Effector memory CD8-positive, alpha-beta T cell (primary cell): Measurements from ENCODE around the gene CCDC8.

Experiments
- ATAC-seq: fragments of 150-1000 bp; cut with Tn5 transposase; replicated peaks from 2 replicates; pipeline ENCODE4 v1.10.0; 2021; ENCODE audit warnings: mild to moderate bottlenecking, moderate library complexity
- DNase-seq, 3 experiments: peaks; one replicate each; pipeline ENCODE4 v3.0.0; 2021
- H3K27ac Mint-ChIP-seq, 2 donors: one replicate each; pipeline ENCODE4 v1.8.0; 2022; ENCODE audit warnings: mild to moderate bottlenecking in 2 of 2, mixed read lengths in 2 of 2, moderate library complexity in 2 of 2
- H3K27me3 Mint-ChIP-seq, 2 donors: one replicate each; pipeline ENCODE4 v1.8.0; 2022; ENCODE audit warnings: mixed read lengths in 2 of 2
- H3K36me3 Mint-ChIP-seq: one replicate; pipeline ENCODE4 v1.8.0; 2022; ENCODE audit warnings: mild to moderate bottlenecking, moderate library complexity, mixed read lengths; ENCODE audit not compliant: insufficient read depth
- H3K4me1 Mint-ChIP-seq, 2 donors: one replicate each; pipeline ENCODE4 v1.8.0; 2022; ENCODE audit warnings: low read depth in 2 of 2, mixed read lengths in 2 of 2
- H3K4me3 Mint-ChIP-seq, 2 donors: one replicate each; pipeline ENCODE4 v1.8.0; 2022; ENCODE audit warnings: mild to moderate bottlenecking in 2 of 2, mixed read lengths in 2 of 2, moderate library complexity in 2 of 2
- H3K9me3 Mint-ChIP-seq, 2 donors: one replicate each; pipeline ENCODE4 v1.8.0; 2022; ENCODE audit warnings: mixed read lengths in 2 of 2
- total RNA-seq, 9 experiments: gene quantifications; one replicate each; lab custom pipeline; 2026; lab: John Stamatoyannopoulos, UW

CCDC8 gene
- total RNA-seq: 0 to 0.10 (median 0) reads per million in 9 experiments

- H3K36me3 Mint-ChIP-seq: no peaks in the 10 kb centered on the region
- DNase-seq (no peak), ATAC-seq (no peak)
- no peaks in the 10 kb centered on the region for H3K9me3 Mint-ChIP-seq
- peaks cover 49 to 92% of the 10 kb centered on the region in 2 donors for H3K27me3 Mint-ChIP-seq
- no peak within 1 kb of the TSS for H3K4me3 Mint-ChIP-seq
- H3K27ac Mint-ChIP-seq: no peak within 1 kb of the TSS
- peaks cover 4 to 11% of the 10 kb centered on the region in 2 donors for H3K4me1 Mint-ChIP-seq
These were observed at the start of gene CCDC8 for GRCh38 chr19:46413262-46414031. TSS of gene CCDC8 (minus strand) at chr19:46413564. CDS start at chr19:46412810, 754 bp downstream.

GRCh38 chr19:46461537-46461936 is 48.2 kb upstream of the CCDC8 start:
- Mint-ChIP-seq H3K4me3 (no peak overlapping the region), H3K27ac (no peak overlapping the region), H3K4me1 (peaks cover 0 to 2% of the 10 kb centered on the region in 2 donors), H3K27me3 (peaks cover 30 to 65% of the 10 kb centered on the region in 2 donors), H3K9me3 (no peaks in the 10 kb centered on the region), H3K36me3 (peaks cover 4% of the 10 kb centered on the region)
- no peak for DNase-seq
- no peak for ATAC-seq

- Mint-ChIP-seq H3K27ac (no peak overlapping the region), H3K27me3 (peaks cover 35 to 65% of the 10 kb centered on the region in 2 donors)
These were observed 47.6 kb upstream of the CCDC8 start for GRCh38 chr19:46460981-46461380.

GRCh38 chr19:46460055-46460454 is 46.7 kb upstream of the CCDC8 start:
- H3K9me3 Mint-ChIP-seq: no peaks in the 10 kb centered on the region
- no peak overlapping the region for H3K27ac Mint-ChIP-seq
- H3K4me1 Mint-ChIP-seq: no peaks in the 10 kb centered on the region
- ATAC-seq (no peak), DNase-seq (no peak)
- no peak overlapping the region for H3K4me3 Mint-ChIP-seq
- peaks cover 32 to 65% of the 10 kb centered on the region in 2 donors for H3K27me3 Mint-ChIP-seq
- H3K36me3 Mint-ChIP-seq: peaks cover 4% of the 10 kb centered on the region

More at GRCh38 chr19:46460981-46461380, 47.6 kb upstream of the CCDC8 start:
- DNase-seq (no peak), ATAC-seq (no peak)
- Mint-ChIP-seq H3K4me3 (no peak overlapping the region), H3K36me3 (peaks cover 4% of the 10 kb centered on the region), H3K9me3 (no peaks in the 10 kb centered on the region), H3K4me1 (no peaks in the 10 kb centered on the region)

GRCh38 chr19:46456930-46457329 is 43.6 kb upstream of the CCDC8 start:
- no peak for DNase-seq
- peaks cover 19 to 48% of the 10 kb centered on the region in 2 donors for H3K27me3 Mint-ChIP-seq
- H3K36me3 Mint-ChIP-seq: peaks cover 6% of the 10 kb centered on the region

GRCh38 chr19:46454244-46454643 is 40.9 kb upstream of the CCDC8 start:
- DNase-seq: no peak
- peaks cover 32 to 63% of the 10 kb centered on the region in 2 donors for H3K27me3 Mint-ChIP-seq
- no peak overlapping the region for H3K4me3 Mint-ChIP-seq
- H3K27ac Mint-ChIP-seq: no peak overlapping the region
- no peaks in the 10 kb centered on the region for H3K4me1 Mint-ChIP-seq
- ATAC-seq: no peak
- H3K36me3 Mint-ChIP-seq: peaks cover 5% of the 10 kb centered on the region
- H3K9me3 Mint-ChIP-seq: no peaks in the 10 kb centered on the region

More at GRCh38 chr19:46456930-46457329, 43.6 kb upstream of the CCDC8 start:
- no peak for ATAC-seq
- H3K4me3 Mint-ChIP-seq: no peak overlapping the region
- H3K4me1 Mint-ChIP-seq: no peaks in the 10 kb centered on the region
- H3K9me3 Mint-ChIP-seq: no peaks in the 10 kb centered on the region
- no peak overlapping the region for H3K27ac Mint-ChIP-seq

- ATAC-seq (no peak), DNase-seq (no peak)
- Mint-ChIP-seq H3K9me3 (no peaks in the 10 kb centered on the region), H3K27me3 (peaks cover 32 to 58% of the 10 kb centered on the region in 2 donors), H3K4me1 (no peaks in the 10 kb centered on the region), H3K36me3 (peaks cover 5% of the 10 kb centered on the region), H3K27ac (no peak overlapping the region), H3K4me3 (no peak overlapping the region)
These were observed 40.3 kb upstream of the CCDC8 start for GRCh38 chr19:46453661-46454060.

- Mint-ChIP-seq H3K9me3 (no peaks in the 10 kb centered on the region), H3K4me3 (no peak overlapping the region), H3K4me1 (no peaks in the 10 kb centered on the region), H3K27me3 (peaks cover 30 to 59% of the 10 kb centered on the region in 2 donors), H3K27ac (no peak overlapping the region), H3K36me3 (peaks cover 5% of the 10 kb centered on the region)
- ATAC-seq (no peak), DNase-seq (no peak)
These were observed 38.8 kb upstream of the CCDC8 start for GRCh38 chr19:46452186-46452585.

- no peaks in the 10 kb centered on the region for H3K9me3 Mint-ChIP-seq
- H3K4me1 Mint-ChIP-seq: no peaks in the 10 kb centered on the region
- H3K4me3 Mint-ChIP-seq: no peak overlapping the region
- peaks cover 5% of the 10 kb centered on the region for H3K36me3 Mint-ChIP-seq
- no peak overlapping the region for H3K27ac Mint-ChIP-seq
- ATAC-seq (no peak), DNase-seq (no peak)
- peaks cover 30 to 57% of the 10 kb centered on the region in 2 donors for H3K27me3 Mint-ChIP-seq
These were observed 38.0 kb upstream of the CCDC8 start for GRCh38 chr19:46451352-46451751.

- ATAC-seq: no peak
- Mint-ChIP-seq H3K4me3 (no peak overlapping the region), H3K9me3 (no peaks in the 10 kb centered on the region), H3K4me1 (no peaks in the 10 kb centered on the region), H3K27me3 (peaks cover 30 to 57% of the 10 kb centered on the region in 2 donors), H3K27ac (no peak overlapping the region), H3K36me3 (peaks cover 5% of the 10 kb centered on the region)
- no peak for DNase-seq
These were observed 37.4 kb upstream of the CCDC8 start for GRCh38 chr19:46450737-46451136.

GRCh38 chr19:46449228-46449627 is 35.9 kb upstream of the CCDC8 start:
- ATAC-seq: no peak
- H3K27me3 Mint-ChIP-seq: peaks cover 30 to 51% of the 10 kb centered on the region in 2 donors
- H3K9me3 Mint-ChIP-seq: no peaks in the 10 kb centered on the region
- DNase-seq: no peak
- H3K36me3 Mint-ChIP-seq: peaks cover 9% of the 10 kb centered on the region
- H3K4me1 Mint-ChIP-seq: no peaks in the 10 kb centered on the region
- H3K27ac Mint-ChIP-seq: no peak overlapping the region
- no peak overlapping the region for H3K4me3 Mint-ChIP-seq

- Mint-ChIP-seq H3K4me1 (no peaks in the 10 kb centered on the region), H3K27ac (no peak overlapping the region), H3K27me3 (peaks cover 30 to 51% of the 10 kb centered on the region in 2 donors), H3K36me3 (peaks cover 9% of the 10 kb centered on the region), H3K4me3 (no peak overlapping the region), H3K9me3 (no peaks in the 10 kb centered on the region)
- ATAC-seq (no peak), DNase-seq (no peak)
These were observed 35.2 kb upstream of the CCDC8 start for GRCh38 chr19:46448601-46449000.

GRCh38 chr19:46447824-46448223 is 34.5 kb upstream of the CCDC8 start:
- H3K4me1 Mint-ChIP-seq: peaks cover 0 to 3% of the 10 kb centered on the region in 2 donors
- DNase-seq (no peak), ATAC-seq (no peak)
- peaks cover 6% of the 10 kb centered on the region for H3K36me3 Mint-ChIP-seq
- no peaks in the 10 kb centered on the region for H3K9me3 Mint-ChIP-seq
- H3K4me3 Mint-ChIP-seq: no peak overlapping the region
- peaks cover 30 to 51% of the 10 kb centered on the region in 2 donors for H3K27me3 Mint-ChIP-seq
- H3K27ac Mint-ChIP-seq: no peak overlapping the region

GRCh38 chr19:46447006-46447405 is 33.6 kb upstream of the CCDC8 start:
- Mint-ChIP-seq H3K4me1 (peaks cover 0 to 3% of the 10 kb centered on the region in 2 donors), H3K9me3 (no peaks in the 10 kb centered on the region)

More at GRCh38 chr19:46447006-46447405, 33.6 kb upstream of the CCDC8 start:
- Mint-ChIP-seq H3K27ac (no peak overlapping the region), H3K27me3 (peaks cover 30 to 51% of the 10 kb centered on the region in 2 donors), H3K36me3 (peaks cover 6% of the 10 kb centered on the region), H3K4me3 (no peak overlapping the region)
- ATAC-seq (no peak), DNase-seq (no peak)
